HCT116 (cell line): ENCODE data around the gene ADAR. TPM values are rescaled to one million over a fixed set of nuclear protein-coding genes. Genes with fewer than 3 reads are reported as not detected.

Experiments used
- ATAC-seq: fragments of 200-7000 bp; cut with Tn5 transposase; 2 replicates; pipeline ENCODE4 v1.9.1; 2020; ENCODE audit warnings: mild to moderate bottlenecking, moderate library complexity
- BruUV-seq: library from RNA; stranded (reverse); fragments of 400-500 nt; replicated peaks from 2 replicates; lab custom pipeline; 2021; lab: Mats Ljungman, UMichigan
- CTCF ChIA-PET: fragments of 300-600 bp; sonication (Branson Sonifier 250); formaldehyde crosslinking; loops from one replicate; lab custom pipeline; 2021; ENCODE audit warnings: antibody characterized with exemption; lab: Charles Lee
- POLR2A ChIA-PET: fragments of 300-600, 350-600 bp; sonication (Branson Sonifier 250); formaldehyde crosslinking; loops from one replicate; lab custom pipeline; 2021; ENCODE audit warnings: antibody characterized with exemption; lab: Charles Lee
- RAD21 ChIA-PET, 2 experiments: fragments of 300-600 bp; sonication (Branson Sonifier 250); formaldehyde crosslinking; loops; one replicate each; lab custom pipeline; 2023; ENCODE audit warnings: low total read pairs in 2 of 2; ENCODE audit not compliant: uncharacterized antibody in 2 of 2, unreplicated experiment in 2 of 2, low non-redundant PET in 1 of 2; lab: Charles Lee
- DNase-seq: peaks from one replicate; pipeline ENCODE4 v3.0.0-alpha.2; 2010; ENCODE audit warnings: low read depth, low spot score
- H2AFZ ChIP-seq: fragments of 200-600 bp; shearing (Covaris generic), sonication (generic); 2 replicates; pipeline ENCODE4 v1.6.1; 2017; ENCODE audit warnings: low read depth, mixed run types, mixed read lengths, antibody characterized with exemption, low read length; ENCODE audit not compliant: poor library complexity, severe bottlenecking
- H3K27ac ChIP-seq: 2 replicates; pipeline ENCODE4 v1.5.1; 2012; ENCODE audit warnings: low read depth, low read length
- H3K27me3 ChIP-seq: fragments of 200-600 bp; sonication (generic); 2 replicates; pipeline ENCODE4 v1.6.1; 2016; ENCODE audit warnings: mixed run types, low read length, mixed read lengths; ENCODE audit not compliant: insufficient read depth
- H3K36me3 ChIP-seq, 2 experiments: fragments of 200-500 bp in 1 of 2; fragments of 200-600 bp in 1 of 2; sonication (Bioruptor generic) in 1 of 2; sonication (generic) in 1 of 2; 2 replicates each; pipeline versions ENCODE4 v1.5.1 to v1.6.1; 2014 to 2016; ENCODE audit warnings: low read length in 2 of 2, inconsistent platforms in 1 of 2, mixed read lengths in 1 of 2, mixed run types in 1 of 2; ENCODE audit not compliant: insufficient read depth in 2 of 2, control insufficient read depth in 1 of 2
- H3K4me1 ChIP-seq, 2 experiments: fragments of 200-600 bp in 1 of 2; sonication (generic) in 1 of 2; 2 replicates each; pipeline versions ENCODE4 v1.5.1 to v1.6.1; 2012 to 2017; ENCODE audit warnings: low read length in 2 of 2, inconsistent platforms in 1 of 2, mild to moderate bottlenecking in 1 of 2, mixed read lengths in 1 of 2, mixed run types in 1 of 2, moderate library complexity in 1 of 2; ENCODE audit not compliant: insufficient read depth in 2 of 2, control insufficient read depth in 1 of 2
- H3K4me2 ChIP-seq: fragments of 200-600 bp; sonication (generic); 2 replicates; pipeline ENCODE4 v1.6.1; 2017; ENCODE audit warnings: mixed run types, low read length, mixed read lengths
- H3K4me3 ChIP-seq, 2 experiments: fragments of 200-600 bp in 1 of 2; sonication (generic) in 1 of 2; replicated peaks in 1 of 2; 2 replicates each; pipeline ENCODE4 v1.5.1; 2011 to 2016; ENCODE audit warnings: low read length in 2 of 2, control low read depth in 1 of 2, low read depth in 1 of 2, mild to moderate bottlenecking in 1 of 2, mixed read lengths in 1 of 2, mixed run types in 1 of 2
- H3K79me2 ChIP-seq: fragments of 200-600 bp; sonication (generic); 2 replicates; pipeline ENCODE4 v1.6.1; 2017; ENCODE audit warnings: mild to moderate bottlenecking, mixed run types, low read length, moderate library complexity, mixed read lengths; ENCODE audit not compliant: insufficient read depth
- H3K9ac ChIP-seq: fragments of 200-600 bp; sonication (generic); 2 replicates; pipeline ENCODE4 v1.6.1; 2016; ENCODE audit warnings: low read length, mixed read lengths
- H3K9me2 ChIP-seq: fragments of 200-600 bp; sonication (generic), shearing (Covaris generic); 2 replicates; pipeline ENCODE4 v1.6.1; 2017; ENCODE audit warnings: mixed run types, mild to moderate bottlenecking, moderate library complexity; ENCODE audit not compliant: insufficient read depth
- H3K9me3 ChIP-seq, 2 experiments: fragments of 200-500 bp in 1 of 2; fragments of 200-600 bp in 1 of 2; sonication (Bioruptor generic) in 1 of 2; sonication (generic) in 1 of 2; 2 replicates each; pipeline ENCODE4 v1.6.1; 2014 to 2017; ENCODE audit warnings: low read length in 2 of 2, mixed read lengths in 2 of 2, inconsistent platforms in 1 of 2, low read depth in 1 of 2, mild to moderate bottlenecking in 1 of 2, mixed run types in 1 of 2, moderate library complexity in 1 of 2; ENCODE audit not compliant: control insufficient read depth in 1 of 2, insufficient read depth in 1 of 2
- H4K20me1 ChIP-seq: fragments of 200-600 bp; sonication (generic), shearing (Covaris generic); 2 replicates; pipeline ENCODE4 v1.6.1; 2017; ENCODE audit warnings: mixed run types, mild to moderate bottlenecking, moderate library complexity; ENCODE audit not compliant: insufficient read depth
- ATF3 ChIP-seq: IDR thresholded peaks from 2 replicates; pipeline ENCODE4 v1.6.1; 2012
- CBX3 ChIP-seq: IDR thresholded peaks from 2 replicates; pipeline ENCODE4 v1.6.1; 2012; ENCODE audit warnings: low read depth
- CEBPB ChIP-seq: IDR thresholded peaks from 2 replicates; pipeline ENCODE4 v1.6.1; 2012; ENCODE audit warnings: low read depth
- CTCF ChIP-seq, 3 experiments: fragments of 200-600 bp in 1 of 3; sonication (generic) in 1 of 3; IDR thresholded peaks in 2 of 3; conservative IDR thresholded peaks in 1 of 3; 2 replicates each; pipeline ENCODE4 v1.5.1; 2012 to 2017; ENCODE audit warnings: low read depth in 2 of 3, low read length in 2 of 3, antibody characterized with exemption in 1 of 3, borderline replicate concordance in 1 of 3, control low read depth in 1 of 3, mild to moderate bottlenecking in 1 of 3, mixed read lengths in 1 of 3, mixed run types in 1 of 3, moderate library complexity in 1 of 3; ENCODE audit not compliant: insufficient read depth in 1 of 3
- ELF1 ChIP-seq: IDR thresholded peaks from 2 replicates; pipeline ENCODE4 v1.6.1; 2012; ENCODE audit warnings: low read depth, borderline replicate concordance
- EZH2 ChIP-seq: fragments of 200-600 bp; sonication (generic); IDR thresholded peaks from 2 replicates; pipeline ENCODE4 v1.6.1; 2017; ENCODE audit warnings: antibody characterized with exemption, mixed run types
- EZH2phosphoT487 ChIP-seq: fragments of 200-600 bp; IDR thresholded peaks from 2 replicates; pipeline ENCODE4 v1.6.1; 2018; ENCODE audit warnings: antibody characterized with exemption, borderline replicate concordance
- FOSL1 ChIP-seq: IDR thresholded peaks from 2 replicates; pipeline ENCODE4 v1.6.1; 2012; ENCODE audit warnings: low read depth
- JUND ChIP-seq: IDR thresholded peaks from 2 replicates; pipeline ENCODE4 v1.6.1; 2012
- MAX ChIP-seq: IDR thresholded peaks from 2 replicates; pipeline ENCODE4 v1.6.1; 2012
- POLR2A ChIP-seq: IDR thresholded peaks from 2 replicates; pipeline ENCODE4 v1.7.0; 2011; ENCODE audit warnings: borderline replicate concordance; ENCODE audit not compliant: insufficient read depth, insufficient read length; ENCODE audit errors: extremely low read depth
- POLR2AphosphoS5 ChIP-seq: IDR thresholded peaks from 2 replicates; pipeline ENCODE4 v1.6.1; 2011; ENCODE audit warnings: mild to moderate bottlenecking, low read depth, low read length, moderate library complexity
- SP1 ChIP-seq: IDR thresholded peaks from 2 replicates; pipeline ENCODE4 v1.6.1; 2012; ENCODE audit warnings: low read depth
- TCF7L2 ChIP-seq: IDR thresholded peaks from 2 replicates; pipeline ENCODE4 v1.7.0; 2011; ENCODE audit warnings: borderline replicate concordance, inconsistent platforms; ENCODE audit not compliant: insufficient read depth, insufficient read length; ENCODE audit errors: extremely low read depth
- ZFX ChIP-seq: fragments of 450-650 bp; IDR thresholded peaks from 2 replicates; pipeline ENCODE4 v1.6.1; 2017
- intact Hi-C: fragments of 100-400 bp; cut with micrococcal nuclease; formaldehyde crosslinking; loops from 2 replicates; pipeline ENCODE4 v1.10.0; 2022
- total RNA-seq: library from RNA; stranded (reverse); gene quantifications from one replicate; pipeline ENCODE4 v1.2.1, GENCODE V29; 2021; ENCODE audit not compliant: unreplicated experiment

Gene ADAR
- total RNA-seq, 1 experiment from 2014 or later, result 169 TPM

- POLR2A ChIA-PET, result no interaction called here
- CTCF ChIA-PET, result interaction anchor here (1.0 to 1.1 kb wide), 2 partner anchors 9 to 310 kb away, joined by 4 to 7 read pairs; no protein-coding TSS in a partner anchor
- Histone ChIP-seq H2AFZ (no peak overlapping the region), H3K4me3 (0 out of 4 replicates have a peak overlapping the region, but pooled peaks of 1 of the 2 experiments have one; percentile 18), H3K27ac (no peak overlapping the region), H4K20me1 (no peaks in the 10 kb centered on the region), H3K27me3 (peaks cover 42% of the 10 kb centered on the region), H3K9ac (no peak overlapping the region), H3K9me3 (no peaks in the 10 kb centered on the region), H3K4me1 (peaks cover 0 to 4% of the 10 kb centered on the region in 2 experiments; a peak in 2 of 4 replicates), H3K9me2 (no peaks in the 10 kb centered on the region), H3K79me2 (no peaks in the 10 kb centered on the region), H3K4me2 (peak overlapping the region; percentile 56), H3K36me3 (no peaks in the 10 kb centered on the region)
- RAD21 ChIA-PET, result interaction anchor here in 1 of 2 experiments (0.9 kb wide), 1 partner anchor 37 kb away, joined by 3 read pairs; no protein-coding TSS in a partner anchor
- DNase-seq (no peak), ATAC-seq (peak; percentile 18; the same call in 1 of the 2 replicates)
- BruUV-seq, result no TSS peak
- intact Hi-C loops, result loop anchor here (10.0 kb wide), 1 partner anchor 97 kb away; no protein-coding TSS in a partner anchor
- TF ChIP-seq JUND, result no peak
- TF ChIP-seq CEBPB, result no peak
- TF ChIP-seq EZH2phosphoT487, result no peak
- TF ChIP-seq FOSL1, result no peak
- TF ChIP-seq POLR2A, result no peak
- TF ChIP-seq CBX3, result no peak
- no peak for TF ChIP-seq CTCF (IDR thresholded peaks at IDR 0.05 in 2 of 3, conservative IDR thresholded peaks at IDR 0.05 in 1 of 3; ENCODE audit: borderline replicate concordance in 1 of 3, insufficient read depth in 1 of 3, low read depth in 2 of 3, low read length in 2 of 3)
- TF ChIP-seq POLR2AphosphoS5, result no peak
- no peak for TF ChIP-seq SP1
- no peak for TF ChIP-seq EZH2
- TF ChIP-seq ELF1, result no peak
- no peak for TF ChIP-seq ZFX
- no peak for TF ChIP-seq ATF3
- no peak for TF ChIP-seq TCF7L2
- TF ChIP-seq MAX, result no peak
These were observed 39.7 kb downstream of the ADAR start for GRCh38 chr1:154568157-154568815.
